Spleen (tissue), 13 donors: ENCODE results near the gene NFU1. TPM values are rescaled to one million over a fixed set of nuclear protein-coding genes. Genes with fewer than 3 reads are reported as not detected.

Source experiments
- DNase-seq: peaks from one replicate; pipeline ENCODE4 v3.0.0-alpha.2; 2020
- H3K27ac ChIP-seq, 8 donors: fragments of 200-600 bp; sonication (generic) in 7 of 8; 1 replicate in 4 of 8; 2 replicates in 4 of 8; pipeline versions ENCODE4 v1.5.0 to v1.8.0; 2016 to 2021; ENCODE audit warnings: inconsistent platforms in 4 of 8, mild to moderate bottlenecking in 4 of 8, moderate library complexity in 1 of 8
- H3K27me3 ChIP-seq, 7 donors: fragments of 200-600 bp; sonication (generic) in 6 of 7; replicated peaks in 1 of 7; 1 replicate in 4 of 7; 2 replicates in 3 of 7; pipeline versions ENCODE4 v1.5.0 to v1.8.0; 2016 to 2021; ENCODE audit warnings: inconsistent platforms in 3 of 7, mild to moderate bottlenecking in 1 of 7
- H3K36me3 ChIP-seq, 6 donors: fragments of 200-600 bp; sonication (generic) in 5 of 6; 1 replicate in 4 of 6; 2 replicates in 2 of 6; pipeline versions ENCODE4 v1.5.0 to v1.8.0; 2016 to 2021; ENCODE audit warnings: inconsistent platforms in 2 of 6
- H3K4me1 ChIP-seq, 6 donors: fragments of 200-600 bp; sonication (generic) in 5 of 6; 1 replicate in 3 of 6; 2 replicates in 3 of 6; pipeline versions ENCODE4 v1.5.0 to v1.8.0; 2016 to 2021; ENCODE audit warnings: inconsistent platforms in 3 of 6
- H3K4me3 ChIP-seq, 8 donors: fragments of 200-600 bp; sonication (generic) in 7 of 8; 1 replicate in 4 of 8; 2 replicates in 4 of 8; pipeline versions ENCODE4 v1.5.0 to v1.8.0; 2016 to 2021; ENCODE audit warnings: inconsistent platforms in 4 of 8, mild to moderate bottlenecking in 4 of 8, moderate library complexity in 2 of 8
- H3K9me3 ChIP-seq, 8 donors: fragments of 200-600 bp; sonication (generic) in 7 of 8; 1 replicate in 4 of 8; 2 replicates in 4 of 8; pipeline versions ENCODE4 v1.5.0 to v1.8.0; 2016 to 2021; ENCODE audit warnings: inconsistent platforms in 4 of 8
- CTCF ChIP-seq, 11 experiments: fragments of 200-600 bp in 7 of 11; fragments of 450-650 bp in 4 of 11; sonication (generic) in 4 of 11; IDR thresholded peaks in 8 of 11; conservative IDR thresholded peaks in 3 of 11; 1 replicate in 7 of 11; 2 replicates in 4 of 11; pipeline versions ENCODE4 v1.4.0 to v1.8.0; 2016 to 2021; ENCODE audit warnings: antibody characterized with exemption in 11 of 11, inconsistent platforms in 4 of 11, mild to moderate bottlenecking in 1 of 11
- POLR2A ChIP-seq, 3 donors: fragments of 450-650 bp; IDR thresholded peaks; one replicate each; pipeline ENCODE4 v1.5.1; 2017; ENCODE audit warnings: antibody characterized with exemption in 3 of 3, mild to moderate bottlenecking in 1 of 3
- POLR2AphosphoS5 ChIP-seq, 3 donors: sonication (generic); formaldehyde crosslinking; IDR thresholded peaks; one replicate each; pipeline ENCODE4 v1.5.1; 2017; ENCODE audit warnings: antibody characterized with exemption in 3 of 3
- WGBS, 5 donors: extraction: QIAGEN DNeasy Blood & Tissue Kit in 3 of 5; methylation state at CpG; one replicate each; pipeline versions ENCODE4 v1.1.5 to v1.1.7; 2013 to 2018; 5-methylcytosine and 5-hydroxymethylcytosine counted together
- intact Hi-C: fragments of 100-400 bp; cut with DNase I; formaldehyde crosslinking; loops from one replicate; pipeline ENCODE4 v1.15.0; 2023; ENCODE audit warnings: low total_unique reads
- long read RNA-seq, 2 donors: transcript quantifications; one replicate each; lab custom pipeline, GENCODE V29; 2026
- polyA plus RNA-seq, 3 donors: library from polyadenylated mRNA; stranded (reverse); fragments of 200-250 nt; gene quantifications; one replicate each; pipeline ENCODE4 v1.2.1, GENCODE V29; 2013
- total RNA-seq, 7 donors: library from RNA; depleted of rRNA in 3 of 7; stranded (reverse); fragments of >200 nt in 3 of 7; fragmentation: NEBNext Ultra II Directional in 4 of 7; extraction: Animal tissue kit (Norgen Biotek cat#: 25700) in 4 of 7; gene quantifications; one replicate each; pipeline versions ENCODE4 v1.1.0 to v1.2.1, GENCODE V29; 2016 to 2021
- donor health status: healthy with polysubstance abuse.
- donor health status: DM: no; HTN: no; CAD: no; lungs with moderate emphysema.
- donor health status: DM: no; HTN: no; CAD: no.
- donor health status: Bipolar disorder and iron deficiency.
- donor health status: healthy.
- donor health status: DM: no; HTN: no; CAD: no.
- donor health status: DM: yes; HTN: yes; CAD: no.

NFU1 gene
- total RNA-seq (10 to 100 TPM; 24.8 to 36.2 (median 27.8) TPM), polyA plus RNA-seq (10 to 100 TPM; 45.5 to 53.0 (median 48.4) TPM)
- long read RNA-seq, donor 1, transcript NFU1-203 (8 exons, 1,467 nt), result major isoform, 19 of 25 reads
- long read RNA-seq, donor 1, partial matches to known transcripts, result 0 of 25 reads
- long read RNA-seq, donor 1, other reads (novel, unspliced or antisense), result 5 of 25 reads
- long read RNA-seq, donor 2, transcript NFU1-203 (8 exons, 1,467 nt), result major isoform, 24 of 24 reads
- long read RNA-seq, donor 2, partial matches to known transcripts, result 0 of 24 reads
- long read RNA-seq, donor 2, other reads (novel, unspliced or antisense), result 0 of 24 reads

- Histone ChIP-seq H3K9me3 (peaks cover 0 to 7% (median 0%) of the 10 kb centered on the region in 8 donors), H3K4me3 (peak within 1 kb of the TSS; percentile 52 to 87 (median 74)), H3K4me1 (peaks cover 3 to 55% (median 33%) of the 10 kb centered on the region in 6 donors), H3K27ac (peak within 1 kb of the TSS; percentile 84 to 99 (median 96)), H3K27me3 (no peaks in the 10 kb centered on the region), H3K36me3 (no peaks in the 10 kb centered on the region)
- TF ChIP-seq POLR2A (IDR thresholded peaks at IDR 0.05) (peak in 2 of 3 donors; percentile 15 to 18), POLR2AphosphoS5 (IDR thresholded peaks at IDR 0.05) (peak; percentile 85 to 93 (median 92)), CTCF (IDR thresholded peaks at IDR 0.05 in 8 of 11, conservative IDR thresholded peaks at IDR 0.05 in 3 of 11) (peak; percentile 67 to 90 (median 84))
- 0 to 1% (median 1%) methylated on average over 27 to 60 of the region's 60 CpGs for WGBS, 5 donors
- intact Hi-C loops, result loop anchor here (10.0 kb wide), 1 partner anchor 278 kb away; no protein-coding TSS in a partner anchor
- peak; percentile 98 for DNase-seq
Observed at GRCh38 chr2:69436938-69437750, at the start of gene NFU1. NFU1 (minus strand) TSS chr2:69437435; CDS start chr2:69437422, 13 bp downstream.

- Histone ChIP-seq H3K4me1 (peaks cover 0 to 6% (median 0%) of the 10 kb centered on the region in 6 donors), H3K4me3 (no peak overlapping the region), H3K36me3 (peaks cover 0 to 72% (median 2%) of the 10 kb centered on the region in 6 donors), H3K9me3 (no peaks in the 10 kb centered on the region), H3K27me3 (no peaks in the 10 kb centered on the region), H3K27ac (no peak overlapping the region)
- WGBS, 5 donors, result 80 to 88% (median 87%) methylated on average over 3 of the region's 3 CpGs
- intact Hi-C loops, result no loop called here
- TF ChIP-seq CTCF (IDR thresholded peaks at IDR 0.05 in 8 of 11, conservative IDR thresholded peaks at IDR 0.05 in 3 of 11), result no peak
- no peak for DNase-seq
Observed at GRCh38 chr2:69483696-69484095, 46.5 kb upstream of the NFU1 start.

GRCh38 chr2:69483024-69483423 lies 45.8 kb upstream of the NFU1 start:
- DNase-seq, result no peak
- Histone ChIP-seq H3K4me3 (no peak overlapping the region), H3K36me3 (peaks cover 0 to 71% (median 2%) of the 10 kb centered on the region in 6 donors), H3K27ac (no peak overlapping the region), H3K4me1 (peaks cover 0 to 6% (median 0%) of the 10 kb centered on the region in 6 donors), H3K27me3 (no peaks in the 10 kb centered on the region), H3K9me3 (no peaks in the 10 kb centered on the region)
- 69 to 80% (median 77%) methylated on average over 4 of the region's 4 CpGs for WGBS, 5 donors
- TF ChIP-seq POLR2A (IDR thresholded peaks at IDR 0.05) (no peak), CTCF (IDR thresholded peaks at IDR 0.05 in 8 of 11, conservative IDR thresholded peaks at IDR 0.05 in 3 of 11) (no peak), POLR2AphosphoS5 (IDR thresholded peaks at IDR 0.05) (no peak)
- intact Hi-C loops, result no loop called here

- peaks cover 0 to 69% (median 2%) of the 10 kb centered on the region in 6 donors for H3K36me3 ChIP-seq
- H3K4me1 ChIP-seq, result peaks cover 0 to 9% (median 0%) of the 10 kb centered on the region in 6 donors
- H3K9me3 ChIP-seq, result no peaks in the 10 kb centered on the region
- DNase-seq, result no peak
- no peak overlapping the region for H3K4me3 ChIP-seq
- no peak overlapping the region for H3K27ac ChIP-seq
- H3K27me3 ChIP-seq, result no peaks in the 10 kb centered on the region
- no peak for TF ChIP-seq CTCF (IDR thresholded peaks at IDR 0.05 in 8 of 11, conservative IDR thresholded peaks at IDR 0.05 in 3 of 11)
- 83 to 94% (median 86%) methylated on average over 3 of the region's 3 CpGs for WGBS, 5 donors
- intact Hi-C loops, result no loop called here
Observed at GRCh38 chr2:69482471-69482870, 45.2 kb upstream of the NFU1 start.
